Stimulated activated CD4-positive, alpha-beta T cell treated with anti-CD3 and anti-CD28 coated beads, Interleukin-1b, Interleukin-23, amount 100 ng/mL, for 4 hours (primary cell): ENCODE data around the gene MACROD2.
"Not testable (repeated sequence)": the region's sequence is repeated elsewhere in the genome, so short reads cannot be mapped to it uniquely, and the experiment has no call there.

Experiments used
- DNase-seq, 2 donors: peaks; one replicate each; pipeline ENCODE4 v3.0.0-alpha.2; 2020; ENCODE audit warnings: low read depth in 2 of 2

MACROD2 gene

GRCh38 chr20:14951707-14952418, 956.5 kb downstream of the MACROD2 start:
- DNase-seq, result no peak

- DNase-seq, result no peak
Observed at GRCh38 chr20:14953736-14954135, 958.4 kb downstream of the MACROD2 start.

GRCh38 chr20:14955399-14955798, 960.1 kb downstream of the MACROD2 start:
- DNase-seq, result no peak

DNA sequence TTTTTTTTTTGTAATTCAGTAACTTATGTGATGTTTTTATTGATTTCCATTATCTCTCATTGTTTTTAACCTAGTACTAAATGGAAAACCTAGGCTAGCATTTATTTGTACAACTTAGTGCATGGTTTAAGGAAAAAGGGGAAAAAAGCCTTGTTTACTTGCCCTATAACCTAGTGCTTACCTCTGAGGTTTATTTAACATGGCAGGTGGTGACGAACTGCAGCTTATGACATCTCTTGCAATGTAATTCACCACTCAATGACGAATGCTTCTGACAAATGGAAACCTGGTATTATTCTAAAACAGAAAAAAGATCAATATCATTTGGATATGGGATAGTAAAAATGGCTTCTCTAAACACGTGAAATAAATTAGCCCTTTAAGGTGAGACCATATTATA, 960.7 kb downstream of the MACROD2 start:
- no peak for DNase-seq

GRCh38 chr20:14956538-14956937, 961.2 kb downstream of the MACROD2 start:
- DNase-seq, result no peak

DNA sequence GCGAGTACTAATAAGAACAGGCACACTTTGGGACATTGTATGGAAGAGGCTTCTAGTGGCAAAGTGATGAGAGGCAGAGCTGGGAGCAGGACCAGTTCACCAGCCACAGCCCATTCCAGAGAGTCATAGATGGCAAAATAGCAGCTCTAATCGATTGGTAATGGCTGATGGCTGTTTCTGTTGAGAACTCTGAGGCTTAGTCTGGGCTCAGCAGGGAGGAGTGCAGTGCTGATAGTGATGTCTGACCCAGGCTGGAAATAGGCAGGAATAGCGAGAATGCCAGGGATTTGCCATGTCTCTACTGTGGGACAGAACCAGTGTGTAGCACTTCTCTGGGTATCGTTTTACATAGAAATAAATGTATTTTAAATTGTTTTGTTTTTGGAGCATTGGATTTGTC, 962.1 kb downstream of the MACROD2 start:
- no peak for DNase-seq

GRCh38 chr20:14958626-14959025, 963.3 kb downstream of the MACROD2 start:
- no peak for DNase-seq

DNA sequence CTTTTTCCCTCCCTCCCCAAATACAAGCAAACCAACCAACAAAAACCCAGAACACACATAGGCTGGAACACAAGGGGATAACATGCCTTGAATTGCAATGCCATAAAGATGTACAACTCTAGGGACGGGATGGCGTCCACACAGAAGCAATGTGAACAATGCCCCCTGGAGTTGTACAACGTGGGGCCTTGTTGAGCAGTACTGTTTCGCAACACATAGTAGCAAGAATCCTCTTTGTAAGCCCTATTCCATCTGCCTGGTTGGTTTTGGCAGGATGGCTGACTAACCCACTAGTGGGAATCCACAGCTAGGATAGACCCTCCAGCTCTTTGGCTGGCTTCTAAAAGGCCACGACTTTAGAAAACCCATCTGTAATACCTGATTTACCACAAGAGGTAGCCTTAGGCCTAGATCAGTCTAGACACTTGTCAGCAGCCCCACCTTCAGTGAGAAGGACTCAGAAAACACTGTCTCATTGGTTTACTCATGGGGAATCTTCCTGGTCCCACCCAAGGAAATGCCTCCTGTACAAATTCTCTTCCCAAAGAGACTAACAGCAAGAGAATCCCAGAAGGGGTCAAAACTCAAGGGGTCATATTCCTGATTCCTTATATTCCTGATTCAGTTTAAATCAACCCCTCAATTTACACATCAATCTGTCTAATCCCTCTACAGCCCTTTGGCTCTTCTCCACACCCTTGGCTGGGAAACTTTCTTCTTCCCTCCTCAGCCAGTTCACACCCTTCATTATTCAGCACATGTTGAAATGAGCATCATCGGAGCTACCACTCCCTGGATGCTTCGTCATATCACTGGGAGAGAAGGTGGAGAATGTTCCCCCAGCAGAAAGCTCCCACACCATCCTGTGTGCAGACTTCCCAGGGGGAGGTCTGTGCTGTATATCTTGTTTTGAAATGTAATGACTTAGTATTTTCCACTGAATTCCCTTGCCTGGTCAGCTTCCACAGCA, 964.5 kb downstream of the MACROD2 start:
- no peak for DNase-seq

GRCh38 chr20:14960831-14961230, 965.5 kb downstream of the MACROD2 start:
- no peak for DNase-seq

DNA sequence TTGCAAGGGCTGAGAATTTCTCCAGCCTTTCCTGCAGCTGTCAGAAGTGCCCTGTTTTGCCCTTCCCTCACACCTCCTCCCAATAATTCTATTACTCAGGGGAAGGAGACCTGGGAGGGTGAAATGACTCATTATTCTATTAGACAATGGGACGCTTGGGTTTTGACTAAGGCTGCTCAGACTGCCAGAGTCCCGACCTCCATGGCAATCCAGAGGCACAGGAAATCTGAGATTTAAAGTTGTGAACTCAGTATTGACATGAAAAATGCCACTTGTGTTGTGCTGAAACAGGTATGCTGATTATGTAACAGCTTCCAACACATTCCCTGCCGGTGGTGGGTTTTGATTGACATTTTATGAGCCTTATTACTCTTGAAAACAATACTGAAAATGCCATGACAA, 967.9 kb downstream of the MACROD2 start:
- DNase-seq, result no peak

DNA sequence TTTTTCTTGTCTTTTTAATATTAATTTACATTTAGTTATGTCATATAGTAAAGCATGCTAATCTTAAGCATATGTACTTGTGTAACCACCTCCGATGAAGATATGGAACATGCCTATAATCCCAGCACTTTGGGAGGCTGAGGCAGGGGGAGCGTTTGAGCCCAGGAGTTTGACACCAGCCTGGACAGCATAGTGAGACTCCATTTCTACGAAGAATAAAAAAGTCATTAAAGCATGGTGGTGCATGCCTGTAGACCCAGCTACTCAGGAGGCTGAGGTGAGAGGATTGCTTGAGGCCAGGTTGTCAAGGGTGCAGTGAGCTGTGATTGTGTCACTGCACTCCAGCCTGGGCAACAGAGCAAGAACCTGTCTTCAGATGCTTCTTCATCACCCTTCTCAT, 970.9 kb downstream of the MACROD2 start:
- DNase-seq, result no peak

- DNase-seq, result no peak
Observed at GRCh38 chr20:14966808-14967207, 971.5 kb downstream of the MACROD2 start.

DNA sequence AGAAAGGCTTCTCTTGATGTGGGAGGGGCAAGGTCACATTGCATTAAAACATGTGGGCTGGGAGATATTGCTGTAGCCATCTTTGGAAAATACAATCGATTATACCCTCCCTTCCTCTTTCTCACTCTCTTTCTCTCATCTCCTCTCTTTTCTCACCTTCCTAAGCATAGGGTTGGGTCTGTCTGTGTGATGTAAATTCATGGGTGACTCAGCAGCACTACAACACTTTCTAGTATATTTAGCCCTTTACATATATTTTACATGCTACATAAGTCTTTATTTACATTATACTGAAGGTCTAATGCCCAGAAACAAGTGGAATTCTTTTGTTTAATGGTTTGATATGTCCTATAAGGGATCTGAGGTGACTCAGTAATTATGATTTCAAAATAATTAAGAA, 976.9 kb downstream of the MACROD2 start:
- DNase-seq, result no peak

GRCh38 chr20:14972690-14973089, 977.4 kb downstream of the MACROD2 start:
- no peak for DNase-seq

GRCh38 chr20:14979453-14979986, 984.2 kb downstream of the MACROD2 start:
- DNase-seq, result no peak

- not testable (repeated sequence) for DNase-seq
Observed at GRCh38 chr20:14981486-14981885, 986.2 kb downstream of the MACROD2 start.

DNA sequence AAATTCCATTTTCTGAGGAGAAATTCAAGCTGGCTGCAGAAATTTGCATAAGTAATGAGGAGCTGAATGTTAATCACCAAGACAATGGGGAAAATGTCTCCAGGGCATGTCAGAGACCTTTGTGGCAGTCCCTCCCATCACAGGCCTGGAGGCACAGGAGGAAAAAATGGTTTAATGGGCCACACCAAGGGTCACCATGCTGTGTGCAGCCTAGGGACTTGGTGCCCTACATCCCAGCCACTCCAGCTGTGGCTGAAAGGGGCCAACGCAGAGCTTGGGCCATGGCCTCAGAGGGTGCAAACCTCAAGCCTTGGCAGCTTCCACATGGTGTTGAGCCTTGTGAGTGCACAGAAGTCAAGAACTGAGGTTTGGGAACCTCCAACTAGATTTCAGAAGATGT, 987.0 kb downstream of the MACROD2 start:
- DNase-seq, result not testable (repeated sequence)

GRCh38 chr20:14984305-14984704, 989.0 kb downstream of the MACROD2 start:
- DNase-seq, result no peak

- DNase-seq, result no peak
Observed at GRCh38 chr20:14984768-14985622, 989.7 kb downstream of the MACROD2 start.

DNA sequence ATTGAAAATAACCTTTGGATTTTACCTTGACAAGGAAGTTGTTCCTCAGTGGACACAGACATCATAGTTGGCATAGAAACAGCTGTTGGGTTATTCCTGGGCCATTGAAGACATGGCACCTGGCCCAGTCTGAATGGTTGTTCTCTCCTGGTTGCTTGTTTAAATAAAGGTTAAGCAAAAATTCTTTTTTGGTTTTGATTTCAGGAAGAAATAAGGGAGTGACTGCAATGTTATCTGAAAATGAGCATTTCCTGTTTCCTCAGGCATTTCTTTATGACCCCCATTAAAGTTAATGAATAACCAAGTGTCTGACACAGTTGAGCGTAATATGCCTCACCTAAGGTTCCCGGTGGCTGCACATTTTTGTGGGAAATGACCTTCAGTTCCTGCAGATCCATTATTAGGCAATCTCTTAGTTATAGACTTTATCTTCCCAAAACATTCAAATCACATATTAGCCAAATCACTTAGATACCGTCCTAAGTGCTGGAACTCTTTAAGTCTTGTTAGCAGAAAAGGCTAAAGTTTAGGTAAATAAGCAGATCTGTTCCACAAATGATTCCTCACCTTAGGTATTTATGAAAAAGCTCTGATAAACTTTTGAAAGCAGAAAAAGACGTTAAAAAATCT, 990.8 kb downstream of the MACROD2 start:
- DNase-seq, result no peak

GRCh38 chr20:14986656-14987055, 991.3 kb downstream of the MACROD2 start:
- DNase-seq, result no peak
